ENCODE data around the gene TSPAN6.

TSPAN6 gene

GRCh38 chrX:100658941-100659381, 22.4 kb upstream of the TSPAN6 start:
- peak overlapping the region; percentile 77 for H3K27ac ChIP-seq
- TF ChIP-seq, protein P1, sequence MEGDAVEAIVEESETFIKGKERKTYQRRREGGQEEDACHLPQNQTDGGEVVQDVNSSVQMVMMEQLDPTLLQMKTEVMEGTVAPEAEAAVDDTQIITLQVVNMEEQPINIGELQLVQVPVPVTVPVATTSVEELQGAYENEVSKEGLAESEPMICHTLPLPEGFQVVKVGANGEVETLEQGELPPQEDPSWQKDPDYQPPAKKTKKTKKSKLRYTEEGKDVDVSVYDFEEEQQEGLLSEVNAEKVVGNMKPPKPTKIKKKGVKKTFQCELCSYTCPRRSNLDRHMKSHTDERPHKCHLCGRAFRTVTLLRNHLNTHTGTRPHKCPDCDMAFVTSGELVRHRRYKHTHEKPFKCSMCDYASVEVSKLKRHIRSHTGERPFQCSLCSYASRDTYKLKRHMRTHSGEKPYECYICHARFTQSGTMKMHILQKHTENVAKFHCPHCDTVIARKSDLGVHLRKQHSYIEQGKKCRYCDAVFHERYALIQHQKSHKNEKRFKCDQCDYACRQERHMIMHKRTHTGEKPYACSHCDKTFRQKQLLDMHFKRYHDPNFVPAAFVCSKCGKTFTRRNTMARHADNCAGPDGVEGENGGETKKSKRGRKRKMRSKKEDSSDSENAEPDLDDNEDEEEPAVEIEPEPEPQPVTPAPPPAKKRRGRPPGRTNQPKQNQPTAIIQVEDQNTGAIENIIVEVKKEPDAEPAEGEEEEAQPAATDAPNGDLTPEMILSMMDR (conservative IDR thresholded peaks at IDR 0.05): no peak

GRCh38 chrX:100654261-100654660, 17.7 kb upstream of the TSPAN6 start:
- no peak overlapping the region for H3K27ac ChIP-seq
- TF ChIP-seq, protein P1 (conservative IDR thresholded peaks at IDR 0.05): peak; percentile 24; the same call in 1 of the 2 replicates

- TF ChIP-seq, protein P1 (conservative IDR thresholded peaks at IDR 0.05): no peak
- no peak overlapping the region for H3K27ac ChIP-seq
Measured at GRCh38 chrX:100652266-100652665, 15.7 kb upstream of the TSPAN6 start.

- TF ChIP-seq, protein P1 (conservative IDR thresholded peaks at IDR 0.05): no peak
- no peak overlapping the region for H3K27ac ChIP-seq
Measured at GRCh38 chrX:100650841-100651240, 14.2 kb upstream of the TSPAN6 start.

GRCh38 chrX:100649550-100650356, 13.1 kb upstream of the TSPAN6 start:
- H3K27ac ChIP-seq: no peak overlapping the region
- TF ChIP-seq, protein P1 (conservative IDR thresholded peaks at IDR 0.05): no peak

GRCh38 chrX:100648458-100649417, 12.1 kb upstream of the TSPAN6 start:
- TF ChIP-seq, protein P1 (conservative IDR thresholded peaks at IDR 0.05): no peak
- no peak overlapping the region for H3K27ac ChIP-seq

GRCh38 chrX:100647739-100648138, 11.1 kb upstream of the TSPAN6 start:
- TF ChIP-seq, protein P1 (conservative IDR thresholded peaks at IDR 0.05): no peak
- no peak overlapping the region for H3K27ac ChIP-seq
